ENCODE data around the gene IL1RN.

GRCh38 chr2:113114996-113115395, 12.4 kb upstream of the IL1RN start:
- TF ChIP-seq CTCF (optimal IDR thresholded peaks at IDR 0.05 in 1 of 3, IDR thresholded peaks at IDR 0.05 in 1 of 3, conservative IDR thresholded peaks at IDR 0.05 in 1 of 3; ENCODE audit: extremely low read depth in 1 of 3, insufficient read depth in 2 of 3, low read length in 3 of 3) (no peak), EZH2 (IDR thresholded peaks at IDR 0.05; ENCODE audit: low read length) (no peak)
